ENCODE measurements around the gene S100P.

The S100P gene

DNA sequence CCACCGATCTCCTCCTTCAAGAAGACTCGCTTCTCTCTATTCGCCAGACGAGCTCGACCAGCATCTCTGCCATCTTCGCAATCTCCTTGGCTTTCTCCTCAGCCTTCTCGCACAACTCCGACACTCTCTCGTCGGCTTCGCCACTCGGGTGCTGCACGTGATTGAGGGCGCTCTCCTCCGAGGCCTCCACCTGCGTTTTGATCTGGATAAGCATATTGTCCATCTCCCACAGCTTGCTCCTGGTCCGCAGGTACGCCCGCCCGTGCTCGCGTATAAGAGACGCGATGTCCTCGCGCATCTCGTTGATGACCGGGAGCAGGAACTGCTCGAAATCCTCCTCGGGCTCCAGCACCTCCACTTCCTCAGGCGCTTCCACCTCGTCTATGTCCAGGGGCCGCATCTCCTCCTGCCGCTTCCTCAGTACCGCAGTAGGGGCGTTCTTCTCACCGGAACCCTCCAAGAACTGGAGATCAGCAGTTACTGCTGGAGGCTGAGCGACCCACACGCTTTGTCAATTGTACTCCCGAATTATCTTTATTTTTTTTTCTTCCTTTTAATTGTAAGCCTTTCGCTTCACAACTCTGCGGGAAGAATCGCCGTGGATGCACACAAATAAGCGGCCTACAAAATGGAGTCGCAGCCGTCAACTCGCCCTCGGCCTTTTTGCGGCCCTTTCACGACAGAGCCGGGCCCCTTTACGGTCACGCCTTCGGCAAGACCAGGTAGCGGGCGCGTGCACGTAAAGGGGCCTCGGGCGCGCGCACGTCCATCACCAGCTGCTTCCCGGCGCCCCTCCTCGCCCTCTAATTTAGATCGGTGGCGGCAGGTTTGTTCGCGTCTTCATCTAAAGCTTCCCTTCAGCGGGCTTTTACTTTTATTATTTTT, 15.8 kb downstream of the S100P start, which contains the start of gene MRFAP1L1:
Gene MRFAP1L1, minus strand, starts transcription at position 636 of the 885 bp plus-strand sequence. Its CDS starts 236 bp downstream, at position 400.
- TF ChIP-seq, protein P1, sequence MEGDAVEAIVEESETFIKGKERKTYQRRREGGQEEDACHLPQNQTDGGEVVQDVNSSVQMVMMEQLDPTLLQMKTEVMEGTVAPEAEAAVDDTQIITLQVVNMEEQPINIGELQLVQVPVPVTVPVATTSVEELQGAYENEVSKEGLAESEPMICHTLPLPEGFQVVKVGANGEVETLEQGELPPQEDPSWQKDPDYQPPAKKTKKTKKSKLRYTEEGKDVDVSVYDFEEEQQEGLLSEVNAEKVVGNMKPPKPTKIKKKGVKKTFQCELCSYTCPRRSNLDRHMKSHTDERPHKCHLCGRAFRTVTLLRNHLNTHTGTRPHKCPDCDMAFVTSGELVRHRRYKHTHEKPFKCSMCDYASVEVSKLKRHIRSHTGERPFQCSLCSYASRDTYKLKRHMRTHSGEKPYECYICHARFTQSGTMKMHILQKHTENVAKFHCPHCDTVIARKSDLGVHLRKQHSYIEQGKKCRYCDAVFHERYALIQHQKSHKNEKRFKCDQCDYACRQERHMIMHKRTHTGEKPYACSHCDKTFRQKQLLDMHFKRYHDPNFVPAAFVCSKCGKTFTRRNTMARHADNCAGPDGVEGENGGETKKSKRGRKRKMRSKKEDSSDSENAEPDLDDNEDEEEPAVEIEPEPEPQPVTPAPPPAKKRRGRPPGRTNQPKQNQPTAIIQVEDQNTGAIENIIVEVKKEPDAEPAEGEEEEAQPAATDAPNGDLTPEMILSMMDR (IDR thresholded peaks at IDR 0.05; ENCODE audit: low read depth, low read length, missing control alignments): no peak
- H3K4me3 ChIP-seq (replicated peaks; ENCODE audit: low read depth, low read length): peak within 1 kb of the TSS; percentile 78
- DNase-seq (ENCODE audit: extremely low read depth, low read depth): peak; percentile 81

DNA sequence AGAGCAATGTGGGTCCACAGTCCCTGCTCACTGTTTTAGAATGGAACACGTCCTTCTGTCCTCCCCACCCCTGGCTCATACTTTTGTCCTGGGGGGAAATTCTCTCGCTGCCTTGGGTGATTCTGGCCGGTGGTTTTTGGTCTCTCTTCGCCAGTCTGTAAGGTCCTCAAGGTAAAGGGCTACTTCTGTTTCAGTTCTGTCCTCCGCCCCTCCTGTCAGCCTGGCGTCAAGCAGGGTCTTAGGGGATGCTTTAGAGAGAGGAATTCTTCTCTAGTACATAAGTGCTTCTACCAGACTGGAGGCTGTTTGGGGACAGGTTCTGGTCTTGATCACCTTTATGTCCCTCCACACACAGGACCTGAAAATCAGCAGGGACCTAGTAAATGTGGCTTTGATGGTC, 16.6 kb downstream of the S100P start:
- TF ChIP-seq, protein P1 (IDR thresholded peaks at IDR 0.05; ENCODE audit: low read depth, low read length, missing control alignments): no peak
- no peak for DNase-seq (ENCODE audit: extremely low read depth, low read depth)
- peak overlapping the region; percentile 78 for H3K4me3 ChIP-seq (replicated peaks; ENCODE audit: low read depth, low read length)

DNA sequence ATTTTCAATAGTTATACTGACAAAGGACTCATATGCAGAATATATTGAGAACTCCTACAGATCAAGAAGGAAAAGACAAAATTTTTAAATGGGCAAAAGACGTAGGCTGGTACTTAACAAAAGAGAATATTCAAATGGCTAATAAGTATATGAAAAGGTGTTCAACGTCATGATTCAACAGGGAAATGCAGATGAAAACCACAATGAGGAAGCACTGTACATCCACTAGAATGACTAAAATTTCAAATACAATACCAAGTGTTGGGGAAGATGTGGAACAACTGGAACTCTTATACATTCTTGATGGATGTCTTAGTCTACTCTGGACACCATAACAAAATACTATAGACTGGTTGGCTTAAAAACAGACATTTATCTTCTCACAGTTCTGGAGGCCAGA, 17.3 kb downstream of the S100P start:
- H3K4me3 ChIP-seq (replicated peaks; ENCODE audit: low read depth, low read length): no peak overlapping the region
- TF ChIP-seq, protein P1 (IDR thresholded peaks at IDR 0.05; ENCODE audit: low read depth, low read length, missing control alignments): no peak
- no peak for DNase-seq (ENCODE audit: extremely low read depth, low read depth)

DNA sequence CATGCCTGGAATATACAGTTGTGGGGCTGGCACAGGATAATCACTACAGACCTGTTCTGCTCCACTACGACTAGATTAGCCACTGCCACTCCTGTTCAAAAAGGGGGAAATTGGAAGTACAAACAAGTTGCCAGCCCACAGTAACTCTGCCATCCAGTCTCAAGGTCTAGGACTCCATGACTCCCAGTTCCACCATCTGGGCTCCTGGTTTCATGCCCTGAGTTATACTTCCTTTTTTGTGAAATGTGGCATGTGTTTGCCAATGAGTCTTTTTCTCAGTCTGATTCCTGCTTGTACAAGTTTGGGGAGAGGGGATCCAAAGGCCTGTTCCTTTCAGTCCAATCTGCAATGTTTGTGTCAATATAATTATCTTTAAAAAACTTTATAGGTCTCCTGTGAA, 21.3 kb downstream of the S100P start:
- H3K4me3 ChIP-seq (replicated peaks; ENCODE audit: low read depth, low read length): no peak overlapping the region
- no peak for DNase-seq (ENCODE audit: extremely low read depth, low read depth)
- TF ChIP-seq, protein P1 (IDR thresholded peaks at IDR 0.05; ENCODE audit: low read depth, low read length, missing control alignments): no peak

DNA sequence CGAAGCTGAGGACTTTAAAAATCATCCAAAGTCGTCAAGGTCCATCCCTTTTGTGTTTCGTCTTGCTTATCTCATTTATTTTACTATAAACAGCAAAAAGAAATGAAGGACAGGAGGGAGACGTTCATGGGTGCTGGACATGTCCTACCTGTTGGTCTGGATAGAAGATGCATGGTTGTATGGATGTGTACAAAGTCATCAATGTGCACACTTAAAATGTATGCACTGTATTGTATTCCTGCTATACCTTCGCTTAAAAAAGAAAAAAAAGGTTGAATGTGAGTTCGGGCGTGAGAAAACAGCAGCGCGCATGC, 22.0 kb downstream of the S100P start:
- TF ChIP-seq, protein P1 (IDR thresholded peaks at IDR 0.05; ENCODE audit: low read depth, low read length, missing control alignments): no peak
- no peak for DNase-seq (ENCODE audit: extremely low read depth, low read depth)
- peak overlapping the region; percentile 65 for H3K4me3 ChIP-seq (replicated peaks; ENCODE audit: low read depth, low read length)

DNA sequence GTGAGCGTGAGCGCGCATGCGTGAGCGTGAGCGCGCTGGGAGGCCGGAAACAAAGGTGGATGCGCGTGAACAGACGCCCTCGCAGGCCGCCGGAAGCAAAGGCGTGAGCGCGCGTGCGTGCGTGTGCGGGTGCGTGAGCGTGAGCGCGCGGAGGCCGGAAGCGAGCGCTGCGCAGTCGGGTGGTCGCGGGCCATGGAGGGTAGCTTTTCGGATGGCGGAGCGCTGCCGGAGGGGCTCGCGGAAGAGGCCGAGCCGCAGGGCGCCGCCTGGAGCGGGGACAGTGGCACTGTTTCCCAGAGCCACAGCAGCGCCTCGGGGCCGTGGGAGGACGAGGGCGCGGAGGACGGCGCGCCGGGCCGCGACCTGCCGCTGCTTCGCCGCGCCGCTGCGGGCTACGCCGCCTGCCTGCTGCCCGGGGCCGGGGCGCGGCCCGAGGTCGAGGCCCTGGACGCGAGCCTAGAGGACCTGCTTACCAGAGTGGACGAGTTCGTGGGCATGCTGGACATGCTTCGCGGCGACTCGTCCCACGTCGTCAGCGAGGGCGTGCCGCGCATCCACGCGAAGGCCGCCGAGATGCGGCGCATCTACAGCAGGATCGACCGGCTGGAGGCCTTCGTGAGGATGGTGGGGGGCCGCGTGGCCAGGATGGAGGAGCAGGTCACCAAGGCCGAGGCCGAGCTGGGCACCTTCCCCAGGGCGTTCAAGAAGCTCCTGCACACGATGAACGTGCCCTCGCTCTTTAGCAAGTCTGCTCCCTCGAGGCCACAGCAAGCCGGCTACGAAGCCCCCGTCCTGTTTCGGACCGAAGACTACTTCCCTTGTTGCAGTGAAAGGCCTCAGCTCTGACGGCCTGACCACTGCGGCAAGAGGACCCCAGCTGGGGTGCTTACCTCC, 22.6 kb downstream of the S100P start, which contains the start of gene BLOC1S4:
Gene BLOC1S4, plus strand, starts transcription at position 157 of the 894 bp plus-strand sequence. Its CDS starts 36 bp downstream, at position 193.
- TF ChIP-seq, protein P1 (IDR thresholded peaks at IDR 0.05; ENCODE audit: low read depth, low read length, missing control alignments): no peak
- peak within 1 kb of the TSS; percentile 65 for H3K4me3 ChIP-seq (replicated peaks; ENCODE audit: low read depth, low read length)
- DNase-seq (ENCODE audit: extremely low read depth, low read depth): peak; percentile 77
